Aorta (tissue), 5 donors: ENCODE data around the gene SF3B2. TPM values are rescaled to one million over a fixed set of nuclear protein-coding genes. Genes with fewer than 3 reads are reported as not detected.

Experiments used
- ATAC-seq: fragments of 200-7000 bp; cut with Tn5 transposase; one replicate; pipeline ENCODE4 v1.9.1; 2022; ENCODE audit warnings: moderate library complexity; ENCODE audit not compliant: low FRiP score
- DNase-seq, 2 donors: peaks; one replicate each; pipeline ENCODE4 v3.0.0-alpha.2; 2020
- H3K27ac ChIP-seq, 2 donors: one replicate each; pipeline ENCODE4 v1.5.1; 2013; ENCODE audit warnings: low read length in 2 of 2, mild to moderate bottlenecking in 2 of 2, moderate library complexity in 2 of 2, control low read depth in 1 of 2, inconsistent platforms in 1 of 2, low read depth in 1 of 2
- H3K27me3 ChIP-seq, 2 donors: one replicate each; pipeline ENCODE4 v1.6.1; 2013; ENCODE audit warnings: control low read depth in 1 of 2, low read length in 1 of 2, mild to moderate bottlenecking in 1 of 2, moderate library complexity in 1 of 2; ENCODE audit not compliant: insufficient read depth in 2 of 2, control insufficient read depth in 1 of 2
- H3K36me3 ChIP-seq, 2 donors: one replicate each; pipeline ENCODE4 v1.6.1; 2013; ENCODE audit warnings: control low read depth in 1 of 2, low read length in 1 of 2, mild to moderate bottlenecking in 1 of 2; ENCODE audit not compliant: insufficient read depth in 2 of 2, control insufficient read depth in 1 of 2
- H3K4me1 ChIP-seq, 2 donors: one replicate each; pipeline ENCODE4 v1.6.1; 2013; ENCODE audit warnings: low read length in 2 of 2, control low read depth in 1 of 2, mild to moderate bottlenecking in 1 of 2, moderate library complexity in 1 of 2; ENCODE audit not compliant: insufficient read depth in 2 of 2, control insufficient read depth in 1 of 2
- H3K4me3 ChIP-seq, 2 donors: one replicate each; pipeline ENCODE4 v1.5.1; 2013; ENCODE audit warnings: low read length in 2 of 2, control low read depth in 1 of 2, mild to moderate bottlenecking in 1 of 2
- H3K9me3 ChIP-seq: one replicate; pipeline ENCODE4 v1.6.1; 2013; ENCODE audit warnings: mild to moderate bottlenecking, low read length; ENCODE audit not compliant: control insufficient read depth
- WGBS, 2 donors: extraction: QIAGEN DNeasy Blood & Tissue Kit; methylation state at CpG; one replicate each; pipeline ENCODE4 v1.1.7; 2013; 5-methylcytosine and 5-hydroxymethylcytosine counted together
- intact Hi-C, 2 donors: fragments of 100-400 bp; cut with DNase I; formaldehyde crosslinking; loops; one replicate each; pipeline versions ENCODE4 v1.14.2 to v1.15.0; 2022
- long read RNA-seq, 2 donors: library from polyadenylated mRNA; unstranded; transcript quantifications; one replicate each; pipeline ENCODE4 v2.0.0, GENCODE V29; 2020 to 2021
- polyA plus RNA-seq, 2 donors: library from polyadenylated mRNA; stranded (reverse); fragments of 200-250 nt; gene quantifications; one replicate each; pipeline ENCODE4 v1.2.3, GENCODE V29; 2013
- total RNA-seq, 2 donors: library from RNA; stranded (reverse); fragmentation: NEBNext Ultra II Directional; extraction: Animal tissue kit (Norgen Biotek cat#: 25700); gene quantifications; one replicate each; pipeline ENCODE4 v1.2.1, GENCODE V29; 2021
- donor health status: healthy with polysubstance abuse.
- donor health status: Bipolar disorder and iron deficiency.
- donor health status: DM: no; HTN: no; CAD: no.
- donor health status: DM: no; HTN: no; CAD: no.
- donor health status: DM: yes; HTN: yes; CAD: no.

Gene SF3B2, protein sequence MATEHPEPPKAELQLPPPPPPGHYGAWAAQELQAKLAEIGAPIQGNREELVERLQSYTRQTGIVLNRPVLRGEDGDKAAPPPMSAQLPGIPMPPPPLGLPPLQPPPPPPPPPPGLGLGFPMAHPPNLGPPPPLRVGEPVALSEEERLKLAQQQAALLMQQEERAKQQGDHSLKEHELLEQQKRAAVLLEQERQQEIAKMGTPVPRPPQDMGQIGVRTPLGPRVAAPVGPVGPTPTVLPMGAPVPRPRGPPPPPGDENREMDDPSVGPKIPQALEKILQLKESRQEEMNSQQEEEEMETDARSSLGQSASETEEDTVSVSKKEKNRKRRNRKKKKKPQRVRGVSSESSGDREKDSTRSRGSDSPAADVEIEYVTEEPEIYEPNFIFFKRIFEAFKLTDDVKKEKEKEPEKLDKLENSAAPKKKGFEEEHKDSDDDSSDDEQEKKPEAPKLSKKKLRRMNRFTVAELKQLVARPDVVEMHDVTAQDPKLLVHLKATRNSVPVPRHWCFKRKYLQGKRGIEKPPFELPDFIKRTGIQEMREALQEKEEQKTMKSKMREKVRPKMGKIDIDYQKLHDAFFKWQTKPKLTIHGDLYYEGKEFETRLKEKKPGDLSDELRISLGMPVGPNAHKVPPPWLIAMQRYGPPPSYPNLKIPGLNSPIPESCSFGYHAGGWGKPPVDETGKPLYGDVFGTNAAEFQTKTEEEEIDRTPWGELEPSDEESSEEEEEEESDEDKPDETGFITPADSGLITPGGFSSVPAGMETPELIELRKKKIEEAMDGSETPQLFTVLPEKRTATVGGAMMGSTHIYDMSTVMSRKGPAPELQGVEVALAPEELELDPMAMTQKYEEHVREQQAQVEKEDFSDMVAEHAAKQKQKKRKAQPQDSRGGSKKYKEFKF
- total RNA-seq (100 to 1,000 TPM; 141 to 146 TPM), polyA plus RNA-seq (100 to 1,000 TPM in 1 of 2 donors, 10 to 100 TPM in 1; 59.0 to 126 TPM)
- long read RNA-seq, donor 1, transcript SF3B2-201 (22 exons, 2,903 nt), result major isoform, 228 of 461 reads
- long read RNA-seq, donor 1, partial matches to known transcripts, result 163 of 461 reads
- long read RNA-seq, donor 1, other reads (novel, unspliced or antisense), result 65 of 461 reads
- long read RNA-seq, donor 2, transcript SF3B2-201 (22 exons, 2,903 nt), result major isoform, 45 of 87 reads
- long read RNA-seq, donor 2, partial matches to known transcripts, result 30 of 87 reads
- long read RNA-seq, donor 2, other reads (novel, unspliced or antisense), result 10 of 87 reads

DNA sequence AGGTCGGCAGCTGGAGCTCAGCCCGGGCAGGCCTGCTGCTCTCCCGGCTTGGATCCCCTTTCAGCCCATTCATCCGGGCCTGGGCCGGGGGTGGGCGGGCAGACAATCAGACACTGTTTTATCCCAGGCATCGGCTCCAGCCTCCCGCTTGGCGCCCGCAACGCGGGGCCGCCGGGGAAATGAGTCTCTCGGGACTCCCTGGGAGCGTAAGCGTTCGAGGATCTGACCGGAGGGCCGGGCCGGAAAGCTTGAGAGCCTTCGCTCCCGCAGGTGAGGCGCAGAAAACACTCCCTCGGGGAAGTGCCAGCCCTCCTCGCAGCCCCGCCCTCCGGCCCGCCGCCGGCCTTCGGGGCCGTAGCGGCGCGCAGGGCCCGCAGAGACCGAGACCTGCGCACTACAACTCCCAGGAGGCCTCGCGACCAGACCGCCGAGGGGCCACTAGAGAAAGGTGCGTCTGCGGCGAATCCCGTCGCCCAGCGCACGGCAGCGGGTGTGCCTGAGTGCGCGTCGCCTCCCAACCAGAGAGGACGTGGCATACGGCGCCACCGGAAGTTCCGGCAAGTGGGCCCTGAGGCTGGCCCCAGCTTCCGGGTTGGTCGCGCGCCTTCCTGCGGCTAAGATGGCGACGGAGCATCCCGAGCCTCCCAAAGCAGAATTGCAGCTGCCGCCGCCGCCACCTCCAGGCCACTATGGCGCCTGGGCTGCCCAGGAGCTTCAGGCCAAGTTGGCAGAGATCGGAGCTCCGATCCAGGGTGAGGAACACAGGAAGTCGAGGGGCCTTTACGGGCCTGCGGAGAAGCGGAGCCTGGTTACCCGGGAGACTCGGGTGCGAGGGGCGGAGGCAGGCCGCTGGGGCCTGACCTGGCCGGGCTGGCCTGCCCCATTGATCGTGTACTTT lies at the start of gene SF3B2:
TSS of gene SF3B2 (plus strand) at position 599 of the 898 bp plus-strand sequence. CDS start at position 620, 21 bp downstream.
- Histone ChIP-seq H3K9me3 (no peaks in the 10 kb centered on the region), H3K4me3 (peak within 1 kb of the TSS; percentile 96 to 99), H3K36me3 (no peaks in the 10 kb centered on the region), H3K27me3 (no peaks in the 10 kb centered on the region), H3K4me1 (peaks cover 0 to 4% of the 10 kb centered on the region in 2 donors), H3K27ac (peak within 1 kb of the TSS; percentile 45 to 76)
- intact Hi-C loops, result no loop called here
- peak; percentile 98 for ATAC-seq
- WGBS, 2 donors, result 0 to 1% methylated on average over 82 to 84 of the region's 84 CpGs
- peak; percentile 99 for DNase-seq

DNA sequence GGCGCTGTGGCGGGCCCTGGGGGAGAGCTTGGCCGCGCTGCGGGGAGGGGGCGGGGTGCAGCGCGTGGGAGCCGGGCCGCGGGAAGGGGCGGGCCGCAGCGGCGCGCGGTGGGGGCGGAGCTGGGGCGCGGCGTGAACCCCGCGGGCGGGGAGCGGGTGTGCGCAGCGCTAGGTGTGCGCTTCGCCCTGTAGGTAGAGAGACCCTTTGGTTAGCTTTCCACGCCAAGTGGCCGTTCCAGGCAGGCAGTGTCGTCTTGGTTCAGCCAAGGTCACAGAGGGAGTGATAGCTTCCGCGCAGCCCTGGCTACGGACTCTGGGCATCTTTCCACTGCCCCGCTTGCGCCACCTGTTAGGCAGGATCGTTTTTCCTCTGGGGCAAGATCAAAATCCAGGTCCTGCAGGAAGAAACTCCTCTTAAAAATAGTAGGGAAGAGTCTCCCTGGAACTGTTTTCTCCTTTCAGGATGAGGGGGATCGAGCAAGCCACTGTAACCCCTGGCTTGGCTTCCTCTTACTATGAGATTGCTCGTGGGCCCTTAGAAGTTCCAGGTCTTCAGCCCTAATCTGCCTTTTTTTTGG lies 49.4 kb upstream of the SF3B2 start:
- ATAC-seq (peak; percentile 91), DNase-seq (no peak)
- intact Hi-C loops, result loop anchor here in 1 of 2 donors (2.0 to 5.0 kb wide), 2 partner anchors 18 to 115 kb away; partner anchors contain the start of gene FIBP
- H3K27me3 ChIP-seq, result no peaks in the 10 kb centered on the region
- 0 to 1% methylated on average over 27 to 40 of the region's 40 CpGs for WGBS, 2 donors
- H3K9me3 ChIP-seq, result no peaks in the 10 kb centered on the region
- H3K27ac ChIP-seq, result peak overlapping the region; percentile 65 to 95
- no peaks in the 10 kb centered on the region for H3K4me1 ChIP-seq
- H3K4me3 ChIP-seq, result peak overlapping the region; percentile 69 to 72
- H3K36me3 ChIP-seq, result peaks cover 3 to 9% of the 10 kb centered on the region in 2 donors

DNA sequence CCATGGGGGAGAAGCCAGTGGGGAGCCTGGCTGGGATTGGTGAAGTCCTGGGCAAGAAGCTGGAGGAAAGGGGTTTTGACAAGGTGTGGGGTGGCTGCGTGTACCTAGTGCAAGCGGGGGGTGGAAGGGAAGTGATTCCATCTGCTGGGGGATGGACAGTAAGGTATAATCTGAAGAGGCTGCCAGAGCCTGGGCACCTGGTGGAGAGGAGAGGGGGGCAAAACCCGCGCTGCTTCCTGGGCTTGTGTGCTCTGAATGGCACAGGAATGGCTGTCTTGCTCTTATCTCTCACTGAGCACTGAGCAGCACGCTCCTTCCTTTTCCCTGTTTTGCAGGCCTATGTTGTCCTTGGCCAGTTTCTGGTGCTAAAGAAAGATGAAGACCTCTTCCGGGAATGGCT lies 48.9 kb upstream of the SF3B2 start:
- WGBS, 2 donors, result 50 to 55% methylated on average over 6 of the region's 6 CpGs
- intact Hi-C loops, result loop anchor here in 1 of 2 donors (2.0 to 5.0 kb wide), 2 partner anchors 18 to 116 kb away; partner anchors contain the start of gene FIBP
- ATAC-seq (no peak), DNase-seq (peak in 1 of 2 donors; percentile 38)
- Histone ChIP-seq H3K36me3 (peaks cover 3 to 6% of the 10 kb centered on the region in 2 donors), H3K27ac (peak overlapping the region in 1 of 2 donors; percentile 95), H3K4me1 (no peaks in the 10 kb centered on the region), H3K9me3 (no peaks in the 10 kb centered on the region), H3K4me3 (peak overlapping the region in 1 of 2 donors; percentile 72), H3K27me3 (no peaks in the 10 kb centered on the region)

DNA sequence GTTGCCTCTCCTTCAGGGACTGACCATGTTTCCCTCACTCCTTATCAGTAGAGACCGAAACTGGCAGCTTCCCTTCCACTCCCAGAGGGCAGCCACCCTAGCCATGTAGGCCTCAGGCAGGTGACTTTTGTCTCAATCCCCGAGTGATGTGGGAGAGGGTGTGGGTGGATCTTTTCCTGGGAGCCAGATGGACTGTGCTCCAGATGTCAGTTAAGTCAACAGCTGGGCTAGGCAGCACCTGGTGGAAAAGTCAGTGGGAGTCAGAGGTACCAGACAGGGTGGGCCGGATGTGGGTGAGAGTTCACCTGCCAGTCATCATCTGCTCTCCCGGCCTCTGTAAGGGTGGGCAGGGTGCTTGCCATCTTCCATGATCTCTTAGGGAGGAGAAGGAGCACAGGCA lies 48.0 kb upstream of the SF3B2 start:
- Histone ChIP-seq H3K36me3 (peaks cover 1 to 3% of the 10 kb centered on the region in 2 donors), H3K27me3 (no peaks in the 10 kb centered on the region), H3K4me1 (no peaks in the 10 kb centered on the region), H3K9me3 (no peaks in the 10 kb centered on the region), H3K4me3 (no peak overlapping the region), H3K27ac (no peak overlapping the region)
- intact Hi-C loops, result loop anchor here in 1 of 2 donors (5.0 kb wide), 1 partner anchor 117 kb away; the partner anchor contains the start of gene FIBP
- DNase-seq, result peak in 1 of 2 donors; percentile 22
- 66 to 71% methylated on average over 4 of the region's 4 CpGs for WGBS, 2 donors
- no peak for ATAC-seq

DNA sequence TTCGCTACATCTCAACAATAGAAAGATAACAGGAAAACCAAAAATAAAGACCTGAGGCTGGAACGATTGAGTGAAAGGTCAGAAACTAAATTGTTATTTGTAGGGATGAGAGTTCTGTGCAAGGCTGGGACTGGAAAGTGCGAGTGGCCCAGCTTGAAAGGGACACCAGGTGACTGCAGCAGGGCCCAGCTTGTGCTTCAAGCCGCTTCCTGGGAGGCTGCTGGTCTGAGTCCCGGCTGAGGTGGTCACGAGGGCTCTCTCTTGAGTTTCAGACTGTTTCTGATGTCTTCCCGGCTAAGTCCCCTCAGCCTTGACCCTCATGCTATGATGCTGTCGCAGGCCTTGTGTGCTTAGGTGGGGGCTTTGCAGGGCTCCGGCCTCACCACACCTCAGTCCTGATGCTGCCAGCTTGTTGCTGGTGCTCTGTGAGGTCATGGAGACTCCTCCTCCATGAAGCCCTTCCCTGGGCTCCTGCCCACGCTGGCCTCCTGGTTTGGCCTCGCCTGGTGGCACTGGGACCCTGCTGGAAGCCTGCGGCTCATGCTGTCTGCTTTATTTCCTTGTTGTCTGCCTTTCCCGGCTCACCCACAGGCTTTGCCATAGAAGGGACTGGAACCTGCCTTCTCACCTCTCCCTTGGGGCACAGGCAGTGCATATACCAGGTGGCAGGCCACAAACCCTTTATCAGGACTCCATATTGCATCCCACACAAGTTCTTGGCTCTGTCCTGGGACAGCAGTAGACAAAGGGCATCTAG lies 45.9 kb upstream of the SF3B2 start:
- 79 to 80% methylated on average over 13 of the region's 13 CpGs for WGBS, 2 donors
- intact Hi-C loops, result no loop called here
- no peaks in the 10 kb centered on the region for H3K27me3 ChIP-seq
- H3K4me3 ChIP-seq, result no peak overlapping the region
- H3K27ac ChIP-seq, result peak overlapping the region in 1 of 2 donors; percentile 23
- H3K36me3 ChIP-seq, result no peaks in the 10 kb centered on the region
- no peaks in the 10 kb centered on the region for H3K4me1 ChIP-seq
- peak in 1 of 2 donors; percentile 36 for DNase-seq
- H3K9me3 ChIP-seq, result no peaks in the 10 kb centered on the region
- no peak for ATAC-seq

DNA sequence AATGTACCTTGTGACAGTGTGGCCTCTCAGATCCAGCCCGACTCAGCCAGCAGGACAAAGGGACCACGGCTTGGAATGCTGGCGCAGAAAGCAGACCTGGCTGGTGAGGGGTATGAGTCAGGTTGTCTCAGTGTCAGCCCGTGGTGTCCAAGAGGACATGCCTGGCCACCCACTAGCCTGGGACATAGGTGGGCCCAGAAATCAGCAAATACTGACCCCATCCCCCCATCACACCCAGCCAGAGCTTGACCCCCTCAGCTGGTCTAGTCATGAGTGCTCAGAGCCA lies 45.3 kb upstream of the SF3B2 start:
- WGBS, 2 donors, result 62 to 66% methylated on average over 4 of the region's 4 CpGs
- ATAC-seq (no peak), DNase-seq (peak in 1 of 2 donors; percentile 21)
- no peak overlapping the region for H3K4me3 ChIP-seq
- H3K27me3 ChIP-seq, result no peaks in the 10 kb centered on the region
- peak overlapping the region in 1 of 2 donors; percentile 34 for H3K27ac ChIP-seq
- no peaks in the 10 kb centered on the region for H3K9me3 ChIP-seq
- H3K4me1 ChIP-seq, result no peaks in the 10 kb centered on the region
- intact Hi-C loops, result no loop called here
- H3K36me3 ChIP-seq, result no peaks in the 10 kb centered on the region

DNA sequence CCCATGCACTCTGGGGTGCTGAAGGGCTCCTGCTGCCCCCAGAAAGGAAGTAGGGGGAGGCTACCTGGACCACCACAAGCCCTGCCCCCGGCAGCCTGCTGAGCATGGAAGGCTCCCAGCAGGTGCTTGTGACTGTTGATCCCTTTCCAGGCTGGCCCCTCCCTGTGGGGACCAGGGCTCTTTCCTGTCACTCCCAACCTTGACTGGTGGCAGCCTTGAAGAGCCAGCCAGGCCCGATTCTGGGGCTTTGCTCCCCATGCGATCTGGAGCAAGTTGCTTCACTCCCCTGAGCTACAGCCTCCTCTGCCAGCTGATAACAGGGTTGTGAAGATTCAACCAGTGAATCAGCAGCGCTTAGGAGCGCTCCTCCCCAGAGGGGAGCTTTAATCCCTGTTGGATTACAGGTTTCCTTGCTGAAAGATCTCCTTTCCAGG lies 44.9 kb upstream of the SF3B2 start:
- Histone ChIP-seq H3K27me3 (no peaks in the 10 kb centered on the region), H3K9me3 (no peaks in the 10 kb centered on the region), H3K36me3 (no peaks in the 10 kb centered on the region), H3K4me1 (no peaks in the 10 kb centered on the region), H3K27ac (peak overlapping the region in 1 of 2 donors; percentile 34), H3K4me3 (no peak overlapping the region)
- WGBS, 2 donors, result 63% methylated on average over 5 of the region's 5 CpGs
- intact Hi-C loops, result no loop called here
- ATAC-seq, result no peak
- DNase-seq, result peak in 1 of 2 donors; percentile 48
